ENCODE results near the gene ABCB11. TPM values are rescaled to one million over a fixed set of nuclear protein-coding genes. Genes with fewer than 3 reads are reported as not detected.

ABCB11 gene
- total RNA-seq, 1 donor from 2014 or later = not detected

DNA sequence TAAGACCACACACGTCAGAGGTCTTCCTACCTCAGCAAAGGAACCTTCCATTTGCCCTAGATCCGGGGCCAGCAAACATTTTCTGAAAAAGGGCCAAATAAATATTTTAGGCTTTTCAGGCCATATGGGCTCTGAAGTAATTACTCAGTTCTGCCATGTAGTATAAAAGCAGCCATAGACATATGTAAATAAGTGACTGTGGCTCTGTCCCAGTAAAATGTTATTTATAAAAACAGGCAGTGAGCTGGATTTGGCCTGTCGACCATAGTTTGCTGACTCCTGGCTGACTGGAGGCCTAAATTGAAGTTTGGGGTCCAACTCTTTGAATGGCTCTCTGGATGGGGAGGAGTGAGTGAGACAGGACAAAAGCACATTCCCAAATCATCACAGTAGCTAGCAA lies 49.5 kb downstream of the ABCB11 start:
- no peak overlapping the region for H3K27ac ChIP-seq
- no peak overlapping the region for H3K4me3 ChIP-seq
- no peaks in the 10 kb centered on the region for H3K27me3 ChIP-seq
- TF ChIP-seq POLR2AphosphoS5 (IDR thresholded peaks at IDR 0.05; ENCODE audit: insufficient read depth in 1 of 2, low read depth in 1 of 2) (no peak), POLR2A (IDR thresholded peaks at IDR 0.05) (no peak)
- intact Hi-C loops (cut with DNase I) = no loop called here
- no peak for DNase-seq (ENCODE audit: extremely low spot score in 2 of 2)
- H3K4me1 ChIP-seq = no peaks in the 10 kb centered on the region
- no peaks in the 10 kb centered on the region for H3K9me3 ChIP-seq
- H3K36me3 ChIP-seq = no peaks in the 10 kb centered on the region

DNA sequence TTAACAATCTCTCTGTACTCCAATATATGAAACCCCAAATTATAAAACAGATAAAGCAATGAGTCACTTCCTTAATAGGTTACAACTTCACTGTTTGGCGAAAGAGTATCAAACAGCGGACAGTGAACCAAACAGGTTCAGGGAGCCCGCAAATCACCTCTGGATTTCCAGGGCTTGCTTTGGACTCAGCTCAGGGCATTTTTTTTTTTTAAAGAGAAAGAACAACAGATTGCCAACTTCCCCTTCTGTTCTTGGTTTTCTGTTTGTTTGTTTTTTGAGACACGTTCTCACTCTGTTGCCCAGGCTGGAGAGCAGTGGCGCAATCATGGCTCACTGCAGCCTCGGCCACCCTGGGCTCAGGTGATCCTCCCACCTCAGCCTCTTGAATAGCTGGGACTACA lies 52.7 kb downstream of the ABCB11 start:
- Histone ChIP-seq H3K27ac (no peak overlapping the region), H3K4me1 (no peaks in the 10 kb centered on the region), H3K9me3 (no peaks in the 10 kb centered on the region), H3K36me3 (no peaks in the 10 kb centered on the region), H3K4me3 (no peak overlapping the region), H3K27me3 (no peaks in the 10 kb centered on the region)
- no peak for DNase-seq (ENCODE audit: extremely low spot score in 2 of 2)
- intact Hi-C loops (cut with DNase I) = no loop called here
- TF ChIP-seq, protein P1, sequence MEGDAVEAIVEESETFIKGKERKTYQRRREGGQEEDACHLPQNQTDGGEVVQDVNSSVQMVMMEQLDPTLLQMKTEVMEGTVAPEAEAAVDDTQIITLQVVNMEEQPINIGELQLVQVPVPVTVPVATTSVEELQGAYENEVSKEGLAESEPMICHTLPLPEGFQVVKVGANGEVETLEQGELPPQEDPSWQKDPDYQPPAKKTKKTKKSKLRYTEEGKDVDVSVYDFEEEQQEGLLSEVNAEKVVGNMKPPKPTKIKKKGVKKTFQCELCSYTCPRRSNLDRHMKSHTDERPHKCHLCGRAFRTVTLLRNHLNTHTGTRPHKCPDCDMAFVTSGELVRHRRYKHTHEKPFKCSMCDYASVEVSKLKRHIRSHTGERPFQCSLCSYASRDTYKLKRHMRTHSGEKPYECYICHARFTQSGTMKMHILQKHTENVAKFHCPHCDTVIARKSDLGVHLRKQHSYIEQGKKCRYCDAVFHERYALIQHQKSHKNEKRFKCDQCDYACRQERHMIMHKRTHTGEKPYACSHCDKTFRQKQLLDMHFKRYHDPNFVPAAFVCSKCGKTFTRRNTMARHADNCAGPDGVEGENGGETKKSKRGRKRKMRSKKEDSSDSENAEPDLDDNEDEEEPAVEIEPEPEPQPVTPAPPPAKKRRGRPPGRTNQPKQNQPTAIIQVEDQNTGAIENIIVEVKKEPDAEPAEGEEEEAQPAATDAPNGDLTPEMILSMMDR (IDR thresholded peaks at IDR 0.05) = no peak
- TF ChIP-seq POLR2AphosphoS5 (IDR thresholded peaks at IDR 0.05; ENCODE audit: insufficient read depth in 1 of 2, low read depth in 1 of 2) (no peak), POLR2A (IDR thresholded peaks at IDR 0.05) (no peak)

DNA sequence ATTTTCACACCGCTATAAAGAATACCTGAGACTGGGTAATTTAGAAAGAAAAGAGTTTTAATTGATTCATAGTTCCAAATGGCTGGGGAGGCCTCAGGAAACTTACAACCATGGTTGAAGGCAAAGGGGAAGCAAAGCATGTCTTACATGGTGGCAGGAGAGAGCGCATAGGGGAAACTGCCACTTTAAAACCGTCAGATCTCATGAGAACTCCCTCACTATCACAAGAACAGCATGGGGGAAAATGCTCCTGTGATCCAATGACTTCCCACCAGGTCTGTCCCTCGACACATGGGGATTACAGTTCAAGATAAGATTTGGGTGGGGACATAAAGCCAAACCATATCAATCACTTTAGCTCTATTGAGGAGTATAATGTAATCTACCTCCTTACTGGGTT lies 53.5 kb downstream of the ABCB11 start:
- Histone ChIP-seq H3K36me3 (no peaks in the 10 kb centered on the region), H3K27me3 (no peaks in the 10 kb centered on the region), H3K27ac (no peak overlapping the region), H3K4me1 (no peaks in the 10 kb centered on the region), H3K4me3 (no peak overlapping the region), H3K9me3 (no peaks in the 10 kb centered on the region)
- DNase-seq (ENCODE audit: extremely low spot score in 2 of 2) = no peak
- intact Hi-C loops (cut with DNase I) = no loop called here
- TF ChIP-seq POLR2A (IDR thresholded peaks at IDR 0.05) (no peak), POLR2AphosphoS5 (IDR thresholded peaks at IDR 0.05; ENCODE audit: insufficient read depth in 1 of 2, low read depth in 1 of 2) (no peak)
- TF ChIP-seq, protein P1 (IDR thresholded peaks at IDR 0.05) = no peak

DNA sequence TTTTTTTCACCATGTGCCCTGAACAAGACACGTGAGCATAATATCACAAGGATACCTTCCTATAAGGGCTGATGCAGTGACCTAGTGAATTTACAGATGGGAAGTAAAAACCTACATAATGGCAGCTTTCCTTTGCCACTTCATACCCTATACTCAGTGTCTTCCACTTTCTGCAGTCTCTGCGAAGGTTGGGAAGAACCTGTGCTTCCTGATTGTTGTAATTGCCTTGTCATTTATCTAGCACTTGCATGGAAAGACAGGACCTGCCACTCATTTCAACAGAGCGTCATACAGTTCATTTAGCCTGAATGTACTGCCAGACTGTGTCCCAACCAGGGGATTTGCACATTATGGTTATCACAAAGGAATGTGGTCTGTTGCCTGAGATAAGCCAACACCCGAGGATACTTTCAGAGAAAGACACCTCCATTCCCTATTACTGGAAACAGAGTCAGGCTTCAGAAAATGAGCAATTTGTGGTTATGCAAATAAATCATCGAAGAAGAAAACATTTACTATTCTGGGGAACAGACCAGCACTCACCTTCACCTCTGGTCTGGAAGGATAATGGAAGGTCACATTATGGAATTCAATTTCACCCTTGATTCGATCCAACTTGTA lies 55.0 kb downstream of the ABCB11 start:
- Histone ChIP-seq H3K9me3 (no peaks in the 10 kb centered on the region), H3K27me3 (no peaks in the 10 kb centered on the region), H3K36me3 (no peaks in the 10 kb centered on the region), H3K4me3 (no peak overlapping the region), H3K27ac (no peak overlapping the region), H3K4me1 (no peaks in the 10 kb centered on the region)
- intact Hi-C loops (cut with DNase I) = no loop called here
- no peak for DNase-seq (ENCODE audit: extremely low spot score in 2 of 2)
- TF ChIP-seq, protein P1 (IDR thresholded peaks at IDR 0.05) = no peak
- TF ChIP-seq POLR2AphosphoS5 (IDR thresholded peaks at IDR 0.05; ENCODE audit: insufficient read depth in 1 of 2, low read depth in 1 of 2) = no peak
- no peak for TF ChIP-seq POLR2A (IDR thresholded peaks at IDR 0.05)

DNA sequence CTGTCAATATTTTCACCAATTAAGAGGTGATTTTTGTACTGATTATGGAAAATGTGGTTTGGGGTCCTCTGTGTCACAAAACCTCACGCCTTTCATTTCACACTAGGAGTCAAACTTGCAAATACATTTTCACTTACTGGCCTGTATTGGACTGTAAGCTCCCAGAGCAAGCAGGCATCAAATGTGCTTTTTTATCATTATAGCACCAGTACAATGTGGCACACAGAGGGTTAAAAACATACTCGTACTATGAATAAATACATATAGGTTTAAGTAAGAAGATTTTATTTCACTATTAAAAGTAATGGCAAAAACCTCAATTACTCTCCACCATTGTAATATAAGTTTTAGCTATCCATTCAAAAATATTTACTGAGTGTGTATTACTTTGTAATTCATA lies 56.7 kb downstream of the ABCB11 start:
- TF ChIP-seq POLR2AphosphoS5 (IDR thresholded peaks at IDR 0.05; ENCODE audit: insufficient read depth in 1 of 2, low read depth in 1 of 2) (no peak), POLR2A (IDR thresholded peaks at IDR 0.05) (no peak)
- TF ChIP-seq, protein P1 (IDR thresholded peaks at IDR 0.05) = no peak
- no peak for DNase-seq (ENCODE audit: extremely low spot score in 2 of 2)
- no peaks in the 10 kb centered on the region for H3K4me1 ChIP-seq
- no peak overlapping the region for H3K4me3 ChIP-seq
- intact Hi-C loops (cut with DNase I) = no loop called here
- no peaks in the 10 kb centered on the region for H3K36me3 ChIP-seq
- H3K27me3 ChIP-seq = no peaks in the 10 kb centered on the region
- no peak overlapping the region for H3K27ac ChIP-seq
- no peaks in the 10 kb centered on the region for H3K9me3 ChIP-seq

Data from vagina (tissue), 2 donors.